ENCODE measurements around the gene SLIT3.

- TF ChIP-seq POLR2A (IDR thresholded peaks at IDR 0.05; ENCODE audit: low read length): no peak
- no peak for TF ChIP-seq GATA1 (IDR thresholded peaks at IDR 0.05; ENCODE audit: low read depth, low read length)
Observed at GRCh38 chr5:168921147-168921866, 379.6 kb downstream of the SLIT3 start.

All from erythroblast (primary cell).